ENCODE measurements around the gene C3orf22.
"Not testable (repeated sequence)": the region's sequence is repeated elsewhere in the genome, so short reads cannot be mapped to it uniquely, and the experiment has no call there.

Gene C3orf22

DNA sequence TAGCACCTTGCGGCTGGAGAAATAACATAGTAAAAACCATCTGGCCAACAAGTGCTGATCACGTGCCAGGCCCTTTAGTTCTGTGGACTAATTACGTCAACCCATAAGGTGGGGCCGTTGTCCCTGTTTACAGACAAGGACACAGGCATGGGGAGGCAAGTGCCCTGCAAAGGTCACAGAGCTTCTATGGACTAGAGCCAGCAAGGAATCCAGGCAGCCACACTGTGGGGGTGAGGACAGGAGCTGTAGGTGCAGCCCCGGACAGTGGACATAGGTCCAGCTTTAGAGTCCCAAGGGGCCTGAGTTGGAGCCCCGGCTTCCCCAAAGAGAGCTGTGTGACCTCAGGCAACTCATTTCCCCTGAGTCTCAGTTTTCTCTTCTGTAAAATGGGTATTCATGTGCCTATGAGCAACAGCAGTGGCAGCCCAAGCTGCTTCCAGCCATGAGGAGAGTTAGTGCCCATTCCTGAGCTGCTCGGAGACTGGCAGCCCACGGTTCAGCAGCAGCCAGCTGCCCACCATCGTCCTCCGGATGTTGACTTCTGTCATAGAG is 20.9 kb downstream of the C3orf22 start:
- TF ChIP-seq, protein P1, sequence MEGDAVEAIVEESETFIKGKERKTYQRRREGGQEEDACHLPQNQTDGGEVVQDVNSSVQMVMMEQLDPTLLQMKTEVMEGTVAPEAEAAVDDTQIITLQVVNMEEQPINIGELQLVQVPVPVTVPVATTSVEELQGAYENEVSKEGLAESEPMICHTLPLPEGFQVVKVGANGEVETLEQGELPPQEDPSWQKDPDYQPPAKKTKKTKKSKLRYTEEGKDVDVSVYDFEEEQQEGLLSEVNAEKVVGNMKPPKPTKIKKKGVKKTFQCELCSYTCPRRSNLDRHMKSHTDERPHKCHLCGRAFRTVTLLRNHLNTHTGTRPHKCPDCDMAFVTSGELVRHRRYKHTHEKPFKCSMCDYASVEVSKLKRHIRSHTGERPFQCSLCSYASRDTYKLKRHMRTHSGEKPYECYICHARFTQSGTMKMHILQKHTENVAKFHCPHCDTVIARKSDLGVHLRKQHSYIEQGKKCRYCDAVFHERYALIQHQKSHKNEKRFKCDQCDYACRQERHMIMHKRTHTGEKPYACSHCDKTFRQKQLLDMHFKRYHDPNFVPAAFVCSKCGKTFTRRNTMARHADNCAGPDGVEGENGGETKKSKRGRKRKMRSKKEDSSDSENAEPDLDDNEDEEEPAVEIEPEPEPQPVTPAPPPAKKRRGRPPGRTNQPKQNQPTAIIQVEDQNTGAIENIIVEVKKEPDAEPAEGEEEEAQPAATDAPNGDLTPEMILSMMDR (IDR thresholded peaks at IDR 0.05; ENCODE audit: insufficient read depth, low read depth, low read length, missing control alignments): no peak
- DNase-seq (ENCODE audit: low read depth): no peak
- H3K4me3 ChIP-seq (ENCODE audit: low read length): no peak overlapping the region

DNA sequence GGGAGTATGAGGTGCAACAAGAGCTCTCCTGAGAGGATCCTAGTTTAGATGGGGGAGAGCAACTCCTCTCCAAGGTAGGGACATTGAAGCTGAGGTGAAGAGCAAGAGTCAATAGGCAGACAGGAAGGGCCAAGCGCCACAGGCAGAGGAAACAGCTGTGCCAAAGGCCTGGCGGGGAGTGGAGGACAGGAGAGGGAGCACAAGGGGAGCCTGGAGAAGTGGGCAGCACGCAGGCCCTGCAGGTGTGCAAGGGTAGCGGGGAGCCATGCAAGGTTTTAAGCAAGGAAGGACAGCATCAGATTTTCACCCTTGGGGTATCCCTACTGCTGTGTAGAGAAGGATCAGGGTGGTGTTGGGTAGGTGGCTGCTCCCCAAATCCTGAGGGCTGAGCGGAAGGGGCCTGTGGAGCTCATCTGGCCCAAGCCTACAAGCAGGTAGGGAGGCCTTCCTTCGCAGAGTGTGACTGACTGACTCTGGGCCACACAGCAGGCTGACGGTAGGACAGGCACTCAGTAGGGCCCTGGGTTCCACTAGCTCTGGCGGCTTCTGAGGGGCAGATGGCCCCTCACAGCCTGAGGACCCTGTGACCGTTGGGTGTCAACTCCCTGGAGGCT is 21.5 kb downstream of the C3orf22 start:
- TF ChIP-seq, protein P1 (IDR thresholded peaks at IDR 0.05; ENCODE audit: insufficient read depth, low read depth, low read length, missing control alignments): no peak
- H3K4me3 ChIP-seq (ENCODE audit: low read length): no peak overlapping the region
- DNase-seq (ENCODE audit: low read depth): no peak

DNA sequence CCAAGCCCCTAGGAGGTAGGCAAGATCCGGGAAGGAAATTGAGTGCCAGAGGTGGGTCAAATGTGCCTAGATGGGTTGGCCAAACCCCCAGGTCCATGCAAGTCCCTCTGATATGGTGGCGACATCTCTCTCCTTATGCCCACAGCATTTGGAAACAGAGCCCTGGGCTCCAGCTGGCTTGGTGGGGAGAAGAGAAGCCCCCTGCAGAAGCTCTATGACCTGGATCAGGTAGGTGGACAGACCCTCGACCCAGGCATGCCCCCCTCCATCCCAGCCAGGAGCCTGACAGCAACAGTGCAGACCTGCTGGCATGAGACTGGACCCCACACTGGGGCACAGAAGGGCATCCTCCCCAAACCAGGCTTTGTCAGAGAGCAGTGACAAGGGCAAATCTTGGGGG is 22.6 kb downstream of the C3orf22 start:
- no peak overlapping the region for H3K4me3 ChIP-seq (ENCODE audit: low read length)
- TF ChIP-seq, protein P1 (IDR thresholded peaks at IDR 0.05; ENCODE audit: insufficient read depth, low read depth, low read length, missing control alignments): no peak
- DNase-seq (ENCODE audit: low read depth): no peak

DNA sequence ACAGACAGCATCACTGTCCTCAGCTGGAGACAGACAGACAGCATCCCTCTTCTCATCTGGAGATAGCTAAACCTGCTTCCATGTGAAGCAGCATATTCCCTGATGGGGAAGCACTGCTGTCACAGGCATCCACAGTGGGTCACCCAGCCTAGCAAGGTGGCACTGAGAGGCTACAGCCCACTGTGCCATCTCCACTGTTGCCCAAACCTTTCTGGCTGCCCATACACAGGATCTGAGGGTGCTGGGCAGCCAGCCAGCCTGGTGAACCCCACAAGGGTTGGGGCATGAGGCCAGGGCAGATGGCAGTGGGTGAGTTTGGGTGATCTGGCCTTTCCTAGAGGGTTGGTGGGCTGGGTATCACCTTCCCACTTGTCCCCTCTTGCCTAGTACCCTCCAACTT is 23.1 kb downstream of the C3orf22 start:
- TF ChIP-seq, protein P1 (IDR thresholded peaks at IDR 0.05; ENCODE audit: insufficient read depth, low read depth, low read length, missing control alignments): no peak
- no peak overlapping the region for H3K4me3 ChIP-seq (ENCODE audit: low read length)
- DNase-seq (ENCODE audit: low read depth): no peak

DNA sequence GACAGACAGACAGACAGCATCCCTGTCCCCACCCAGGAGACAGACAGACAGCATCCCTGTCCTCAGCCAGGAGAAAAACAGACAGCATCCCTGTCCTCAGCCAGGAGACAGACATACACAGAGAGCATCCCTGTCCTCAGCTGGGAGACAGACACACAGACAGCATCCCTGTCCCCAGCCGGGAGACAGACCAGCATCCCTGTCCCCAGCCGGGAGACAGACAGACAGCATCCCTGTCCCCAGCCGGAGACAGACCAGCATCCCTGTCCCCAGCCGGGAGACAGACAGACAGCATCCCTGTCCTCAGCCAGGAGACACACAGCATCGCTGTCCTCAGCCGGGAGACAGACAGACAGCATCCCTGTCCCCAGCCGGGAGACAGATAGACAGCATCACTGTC is 24.0 kb downstream of the C3orf22 start:
- H3K4me3 ChIP-seq (ENCODE audit: low read length); DNase-seq (ENCODE audit: low read depth): not testable (repeated sequence)

DNA sequence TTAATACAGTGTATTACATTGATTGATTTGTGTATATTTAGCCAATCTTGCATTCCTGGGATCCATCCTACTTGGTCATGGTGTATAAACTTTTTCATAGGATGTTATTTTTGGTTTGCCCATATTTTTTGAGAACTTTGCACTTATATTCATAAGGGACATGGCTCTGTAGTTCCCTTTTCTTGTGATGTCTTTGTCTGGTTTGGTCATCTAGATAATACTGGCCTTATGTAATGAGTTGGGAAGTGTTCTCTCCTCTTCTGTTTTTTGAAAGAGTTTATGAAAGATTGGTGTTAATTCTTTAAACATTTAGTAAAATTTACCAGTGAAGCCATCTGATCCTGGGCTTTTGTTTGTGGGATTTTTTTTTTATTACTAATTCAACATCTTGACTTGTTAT is 25.2 kb downstream of the C3orf22 start:
- TF ChIP-seq, protein P1 (IDR thresholded peaks at IDR 0.05; ENCODE audit: insufficient read depth, low read depth, low read length, missing control alignments): no peak
- no peak for DNase-seq (ENCODE audit: low read depth)
- H3K4me3 ChIP-seq (ENCODE audit: low read length): no peak overlapping the region

DNA sequence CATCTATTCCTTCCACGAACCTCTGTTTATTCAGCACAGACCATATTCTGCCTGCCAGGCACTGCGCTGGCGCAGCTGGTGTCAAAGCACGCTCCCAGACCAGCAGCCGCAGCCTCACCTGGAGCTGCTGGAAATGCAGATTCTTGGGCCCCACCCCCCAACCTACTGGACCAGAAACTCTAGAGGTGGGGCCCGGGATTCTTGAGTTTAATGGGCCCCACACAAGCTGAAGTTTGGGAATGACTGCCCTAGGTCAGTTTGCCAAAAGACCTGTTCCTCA is 27.7 kb downstream of the C3orf22 start:
- no peak for DNase-seq (ENCODE audit: low read depth)
- no peak overlapping the region for H3K4me3 ChIP-seq (ENCODE audit: low read length)
- TF ChIP-seq, protein P1 (IDR thresholded peaks at IDR 0.05; ENCODE audit: insufficient read depth, low read depth, low read length, missing control alignments): no peak
